ENCODE data around the gene KCNH1. TPM values are rescaled to one million over a fixed set of nuclear protein-coding genes. Genes with fewer than 3 reads are reported as not detected.

The KCNH1 gene
- polyA plus RNA-seq (ENCODE audit: insufficient read length in 4 of 4) = under 1 TPM; 0.21 to 0.37 (median 0.30) TPM

- peak in 3 of 4 donors; percentile 66 to 77 (median 76) for DNase-seq (ENCODE audit: low read depth in 4 of 4, low spot score in 3 of 4)
These were observed at the start of gene KCNH1 for GRCh38 chr1:211133836-211134669. TSS of gene KCNH1 (minus strand) at chr1:211134148. CDS start at chr1:211133945, 203 bp downstream.

GRCh38 chr1:211182746-211183145 is 48.8 kb upstream of the KCNH1 start:
- no peak for DNase-seq (ENCODE audit: low read depth in 4 of 4, low spot score in 3 of 4)

- no peak for DNase-seq (ENCODE audit: low read depth in 4 of 4, low spot score in 3 of 4)
These were observed 40.4 kb upstream of the KCNH1 start for GRCh38 chr1:211174375-211174774.

GRCh38 chr1:211172657-211173056 is 38.7 kb upstream of the KCNH1 start:
- DNase-seq (ENCODE audit: low read depth in 4 of 4, low spot score in 3 of 4) = no peak

- DNase-seq (ENCODE audit: low read depth in 4 of 4, low spot score in 3 of 4) = no peak
These were observed 35.4 kb upstream of the KCNH1 start for GRCh38 chr1:211169353-211169752.

- no peak for DNase-seq (ENCODE audit: low read depth in 4 of 4, low spot score in 3 of 4)
These were observed 24.9 kb upstream of the KCNH1 start for GRCh38 chr1:211158866-211159265.

GRCh38 chr1:211155040-211155439 is 21.1 kb upstream of the KCNH1 start:
- DNase-seq (ENCODE audit: low read depth in 4 of 4, low spot score in 3 of 4) = no peak

- DNase-seq (ENCODE audit: low read depth in 4 of 4, low spot score in 3 of 4) = no peak
These were observed 20.0 kb upstream of the KCNH1 start for GRCh38 chr1:211153932-211154331.

GRCh38 chr1:211148366-211148765 is 14.4 kb upstream of the KCNH1 start:
- DNase-seq (ENCODE audit: low read depth in 4 of 4, low spot score in 3 of 4) = no peak

GRCh38 chr1:211145944-211146343 is 12.0 kb upstream of the KCNH1 start:
- no peak for DNase-seq (ENCODE audit: low read depth in 4 of 4, low spot score in 3 of 4)

- peak in 1 of 4 donors; percentile 24 for DNase-seq (ENCODE audit: low read depth in 4 of 4, low spot score in 3 of 4)
These were observed 1.5 kb upstream of the KCNH1 start for GRCh38 chr1:211135342-211135950.

- no peak for DNase-seq (ENCODE audit: low read depth in 4 of 4, low spot score in 3 of 4)
These were observed 534 bp downstream of the KCNH1 start for GRCh38 chr1:211133393-211133835.

GRCh38 chr1:211132721-211133392 is 1.1 kb downstream of the KCNH1 start:
- no peak for DNase-seq (ENCODE audit: low read depth in 4 of 4, low spot score in 3 of 4)

- no peak for DNase-seq (ENCODE audit: low read depth in 4 of 4, low spot score in 3 of 4)
These were observed 4.2 kb downstream of the KCNH1 start for GRCh38 chr1:211129776-211130175.

GRCh38 chr1:211127166-211127565 is 6.8 kb downstream of the KCNH1 start:
- DNase-seq (ENCODE audit: low read depth in 4 of 4, low spot score in 3 of 4) = no peak

- DNase-seq (ENCODE audit: low read depth in 4 of 4, low spot score in 3 of 4) = no peak
These were observed 7.3 kb downstream of the KCNH1 start for GRCh38 chr1:211126622-211127021.

GRCh38 chr1:211118407-211119102 is 15.4 kb downstream of the KCNH1 start:
- DNase-seq (ENCODE audit: low read depth in 4 of 4, low spot score in 3 of 4) = no peak

- no peak for DNase-seq (ENCODE audit: low read depth in 4 of 4, low spot score in 3 of 4)
These were observed 19.5 kb downstream of the KCNH1 start for GRCh38 chr1:211114446-211114845.

- DNase-seq (ENCODE audit: low read depth in 4 of 4, low spot score in 3 of 4) = no peak
These were observed 20.4 kb downstream of the KCNH1 start for GRCh38 chr1:211113566-211113965.

- no peak for DNase-seq (ENCODE audit: low read depth in 4 of 4, low spot score in 3 of 4)
These were observed 22.6 kb downstream of the KCNH1 start for GRCh38 chr1:211111351-211111750.

GRCh38 chr1:211101481-211101880 is 32.5 kb downstream of the KCNH1 start:
- no peak for DNase-seq (ENCODE audit: low read depth in 4 of 4, low spot score in 3 of 4)
